ENCODE measurements around the gene UMPS. TPM values are rescaled to one million over a fixed set of nuclear protein-coding genes. Genes with fewer than 3 reads are reported as not detected.

Gene UMPS
- total RNA-seq, 1 experiment from 2014 or later = 46.0 TPM

- no peaks in the 10 kb centered on the region for H3K9me3 ChIP-seq (ENCODE audit: control insufficient read depth, insufficient read depth, low read depth, low read length)
- ATAC-seq = no peak
- DNase-seq (ENCODE audit: low read depth, low spot score) = no peak
- no peaks in the 10 kb centered on the region for H3K36me3 ChIP-seq (ENCODE audit: control insufficient read depth, insufficient read depth, low read length)
- ChIA-PET POLR2A (no interaction called here), CTCF (interaction anchor here (0.7 kb wide), 1 partner anchor 1414 kb away, joined by 4 read pairs; no protein-coding TSS in a partner anchor)
- H3K4me3 ChIP-seq (ENCODE audit: low read depth in 2 of 2, low read length in 2 of 2) = no peak overlapping the region
- peaks cover 30% of the 10 kb centered on the region for H3K27me3 ChIP-seq (ENCODE audit: control insufficient read depth, insufficient read depth, low read length)
- intact Hi-C loops (cut with micrococcal nuclease; ENCODE audit: unreplicated experiment) (no loop called here), in situ Hi-C loops (cut with HindIII; ENCODE audit: low pct_unique_long_range_greater_than_20kb, low sequenced_read_pairs) (no loop called here)
- H3K4me1 ChIP-seq (ENCODE audit: control insufficient read depth, insufficient read depth, low read length) = no peaks in the 10 kb centered on the region
- H3K27ac ChIP-seq (ENCODE audit: low read length) = no peak overlapping the region
- TF ChIP-seq TCF7L2 (IDR thresholded peaks at IDR 0.05; ENCODE audit: low read depth, low read length) = no peak
- no peak for TF ChIP-seq REST (IDR thresholded peaks at IDR 0.05; ENCODE audit: insufficient read depth in 1 of 2, low read depth in 2 of 2, low read length in 1 of 2)
- TF ChIP-seq, protein P1, sequence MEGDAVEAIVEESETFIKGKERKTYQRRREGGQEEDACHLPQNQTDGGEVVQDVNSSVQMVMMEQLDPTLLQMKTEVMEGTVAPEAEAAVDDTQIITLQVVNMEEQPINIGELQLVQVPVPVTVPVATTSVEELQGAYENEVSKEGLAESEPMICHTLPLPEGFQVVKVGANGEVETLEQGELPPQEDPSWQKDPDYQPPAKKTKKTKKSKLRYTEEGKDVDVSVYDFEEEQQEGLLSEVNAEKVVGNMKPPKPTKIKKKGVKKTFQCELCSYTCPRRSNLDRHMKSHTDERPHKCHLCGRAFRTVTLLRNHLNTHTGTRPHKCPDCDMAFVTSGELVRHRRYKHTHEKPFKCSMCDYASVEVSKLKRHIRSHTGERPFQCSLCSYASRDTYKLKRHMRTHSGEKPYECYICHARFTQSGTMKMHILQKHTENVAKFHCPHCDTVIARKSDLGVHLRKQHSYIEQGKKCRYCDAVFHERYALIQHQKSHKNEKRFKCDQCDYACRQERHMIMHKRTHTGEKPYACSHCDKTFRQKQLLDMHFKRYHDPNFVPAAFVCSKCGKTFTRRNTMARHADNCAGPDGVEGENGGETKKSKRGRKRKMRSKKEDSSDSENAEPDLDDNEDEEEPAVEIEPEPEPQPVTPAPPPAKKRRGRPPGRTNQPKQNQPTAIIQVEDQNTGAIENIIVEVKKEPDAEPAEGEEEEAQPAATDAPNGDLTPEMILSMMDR (IDR thresholded peaks at IDR 0.05) = no peak
- TF ChIP-seq SIN3A (IDR thresholded peaks at IDR 0.05; ENCODE audit: borderline replicate concordance, insufficient read depth, low read depth, low read length) = no peak
- no peak for TF ChIP-seq POLR2AphosphoS5 (IDR thresholded peaks at IDR 0.05; ENCODE audit: low read depth, low read length)
- BruUV-seq (replicated peaks) = no TSS peak
Measured at GRCh38 chr3:124701687-124702086, 28.6 kb upstream of the UMPS start.

- TF ChIP-seq SIN3A (IDR thresholded peaks at IDR 0.05; ENCODE audit: borderline replicate concordance, insufficient read depth, low read depth, low read length) (no peak), REST (IDR thresholded peaks at IDR 0.05; ENCODE audit: insufficient read depth in 1 of 2, low read depth in 2 of 2, low read length in 1 of 2) (no peak), TCF7L2 (IDR thresholded peaks at IDR 0.05; ENCODE audit: low read depth, low read length) (no peak), POLR2AphosphoS5 (IDR thresholded peaks at IDR 0.05; ENCODE audit: low read depth, low read length) (no peak)
- TF ChIP-seq, protein P1 (IDR thresholded peaks at IDR 0.05) = no peak
- ChIA-PET CTCF (no interaction called here), POLR2A (no interaction called here)
- Histone ChIP-seq H3K27ac (ENCODE audit: low read length) (no peak overlapping the region), H3K4me1 (ENCODE audit: control insufficient read depth, insufficient read depth, low read length) (no peaks in the 10 kb centered on the region), H3K27me3 (ENCODE audit: control insufficient read depth, insufficient read depth, low read length) (peaks cover 32% of the 10 kb centered on the region), H3K36me3 (ENCODE audit: control insufficient read depth, insufficient read depth, low read length) (no peaks in the 10 kb centered on the region), H3K4me3 (ENCODE audit: low read depth in 2 of 2, low read length in 2 of 2) (no peak overlapping the region), H3K9me3 (ENCODE audit: control insufficient read depth, insufficient read depth, low read depth, low read length) (no peaks in the 10 kb centered on the region)
- DNase-seq (ENCODE audit: low read depth, low spot score) = no peak
- BruUV-seq (replicated peaks) = no TSS peak
- in situ Hi-C loops (cut with HindIII; ENCODE audit: low pct_unique_long_range_greater_than_20kb, low sequenced_read_pairs) = no loop called here
- intact Hi-C loops (cut with micrococcal nuclease; ENCODE audit: unreplicated experiment) = no loop called here
- no peak for ATAC-seq
Measured at GRCh38 chr3:124702950-124703349, 27.3 kb upstream of the UMPS start.
